Pancreas (tissue), 10 donors: ENCODE results near the gene TXNDC11. TPM values are rescaled to one million over a fixed set of nuclear protein-coding genes. Genes with fewer than 3 reads are reported as not detected.

Experiments used
- ATAC-seq, 4 donors: fragments of 200-7000 bp; cut with Tn5 transposase; one replicate each; pipeline versions ENCODE4 v1.8.0 to v1.9.1; 2020; ENCODE audit warnings: mild to moderate bottlenecking in 4 of 4, moderate library complexity in 4 of 4
- DNase-seq, 6 donors: peaks; one replicate each; pipeline ENCODE4 v3.0.0-alpha.2; 2020
- FAIRE-seq: peaks from 2 replicates; lab custom pipeline; 2012; peaks lifted over from hg19 to GRCh38; lab: Jason Lieb, UNC
- H3K27ac ChIP-seq, 4 donors: fragments of 200-600 bp; sonication (generic); 1 replicate in 3 of 4; 2 replicates in 1 of 4; pipeline versions ENCODE4 v1.5.0 to v1.8.0; 2020
- H3K27me3 ChIP-seq, 4 donors: fragments of 200-600 bp; one replicate each; pipeline ENCODE4 v1.8.0; 2021
- H3K36me3 ChIP-seq, 3 donors: fragments of 200-600 bp; sonication (generic) in 1 of 3; one replicate each; pipeline versions ENCODE4 v1.5.0 to v1.8.0; 2020 to 2021
- H3K4me1 ChIP-seq, 3 donors: fragments of 200-600 bp; one replicate each; pipeline ENCODE4 v1.8.0; 2021
- H3K4me3 ChIP-seq, 4 donors: fragments of 200-600 bp; sonication (generic) in 2 of 4; one replicate each; pipeline versions ENCODE4 v1.5.0 to v1.8.0; 2020 to 2021
- H3K9me3 ChIP-seq, 4 donors: fragments of 200-600 bp; one replicate each; pipeline ENCODE4 v1.8.0; 2021
- CTCF ChIP-seq, 4 donors: fragments of 200-600 bp; sonication (generic) in 3 of 4; IDR thresholded peaks; one replicate each; pipeline versions ENCODE4 v1.5.0 to v1.8.0; 2021; ENCODE audit warnings: antibody characterized with exemption in 4 of 4
- WGBS, 2 donors: extraction: QIAGEN DNeasy Blood & Tissue Kit; methylation state at CpG; one replicate each; pipeline ENCODE4 v1.1.7; 2013; 5-methylcytosine and 5-hydroxymethylcytosine counted together
- intact Hi-C, 3 donors: fragments of 100-400 bp; cut with DNase I; formaldehyde crosslinking; loops; one replicate each; pipeline versions ENCODE4 v1.11.1 to v1.14.2; 2022
- polyA plus RNA-seq, 2 donors: library from polyadenylated mRNA; stranded (reverse); fragments of 200-250 nt; gene quantifications; one replicate each; pipeline ENCODE4 v1.2.3, GENCODE V29; 2013
- total RNA-seq, 6 donors: library from RNA; stranded (reverse); fragmentation: NEBNext Ultra II Directional in 4 of 6; extraction: Animal tissue kit (Norgen Biotek cat#: 25700) in 4 of 6; gene quantifications; one replicate each; pipeline versions ENCODE4 v1.2.1 to v1.2.4, GENCODE V29; 2021 to 2023
- donor health status: healthy with polysubstance abuse.
- donor health status: DM: no; HTN: no; CAD: no; lungs with moderate emphysema.
- donor health status: DM: no; HTN: no; CAD: no.
- donor health status: control.
- donor health status: control.
- donor health status: Bipolar disorder and iron deficiency.
- donor health status: DM: yes; HTN: yes; CAD: no.
- donor health status: DM: no; HTN: no; CAD: no.
- donor health status: DM: no; HTN: no; CAD: no.
- donor health status: DM: yes; HTN: yes; CAD: no.

Gene TXNDC11
- total and polyA plus RNA-seq, 8 donors, result 28.1 to 80.8 (median 37.1) TPM

GRCh38 chr16:11734653-11735043, 8.0 kb downstream of the TXNDC11 start:
- TF ChIP-seq CTCF (IDR thresholded peaks at IDR 0.05), result no peak
- peaks cover 62 to 74% (median 71%) of the 10 kb centered on the region in 3 donors for H3K4me1 ChIP-seq
- DNase-seq (no peak), FAIRE-seq (no peak), ATAC-seq (peak in 2 of 4 donors; percentile 12 to 22)
- no peaks in the 10 kb centered on the region for H3K9me3 ChIP-seq
- no peaks in the 10 kb centered on the region for H3K27me3 ChIP-seq
- H3K36me3 ChIP-seq, result peaks cover 3 to 21% (median 10%) of the 10 kb centered on the region in 3 donors
- intact Hi-C loops, result loop anchor here in 2 of 3 donors (10.0 kb wide), 1 partner anchor 60 kb away; the partner anchor contains the start of gene ZC3H7A (in 2 of the 2)
- WGBS, 2 donors, result 12 to 14% methylated on average over 6 of the region's 6 CpGs
- peak overlapping the region in 2 of 4 donors; percentile 35 to 58 for H3K27ac ChIP-seq
- no peak overlapping the region for H3K4me3 ChIP-seq

GRCh38 chr16:11734025-11734652, 8.5 kb downstream of the TXNDC11 start:
- 7 to 11% methylated on average over 3 of the region's 3 CpGs for WGBS, 2 donors
- TF ChIP-seq CTCF (IDR thresholded peaks at IDR 0.05), result no peak
- FAIRE-seq (no peak), DNase-seq (peak in 1 of 6 donors; percentile 33), ATAC-seq (peak in 3 of 4 donors; percentile 28 to 51 (median 42))
- Histone ChIP-seq H3K27me3 (no peaks in the 10 kb centered on the region), H3K36me3 (peaks cover 3 to 25% (median 11%) of the 10 kb centered on the region in 3 donors), H3K27ac (peak overlapping the region in 2 of 4 donors; percentile 30 to 58), H3K4me1 (peaks cover 57 to 69% (median 66%) of the 10 kb centered on the region in 3 donors), H3K4me3 (no peak overlapping the region), H3K9me3 (no peaks in the 10 kb centered on the region)
- intact Hi-C loops, result loop anchor here in 2 of 3 donors (10.0 kb wide), 1 partner anchor 61 kb away; the partner anchor contains the start of gene ZC3H7A (in 2 of the 2)

GRCh38 chr16:11731222-11731621, 11.4 kb downstream of the TXNDC11 start:
- ATAC-seq (no peak), FAIRE-seq (no peak), DNase-seq (no peak)
- intact Hi-C loops, result loop anchor here in 2 of 3 donors (10.0 kb wide), 1 partner anchor 64 kb away; the partner anchor contains the start of gene ZC3H7A (in 2 of the 2)
- peak overlapping the region in 2 of 4 donors; percentile 15 to 31 for H3K27ac ChIP-seq
- H3K9me3 ChIP-seq, result no peaks in the 10 kb centered on the region
- H3K36me3 ChIP-seq, result peaks cover 3 to 30% (median 11%) of the 10 kb centered on the region in 3 donors
- no peak overlapping the region for H3K4me3 ChIP-seq
- peaks cover 42 to 57% (median 48%) of the 10 kb centered on the region in 3 donors for H3K4me1 ChIP-seq
- no peaks in the 10 kb centered on the region for H3K27me3 ChIP-seq
- 45 to 46% methylated on average over 3 of the region's 3 CpGs for WGBS, 2 donors
- TF ChIP-seq CTCF (IDR thresholded peaks at IDR 0.05), result no peak

- peaks cover 3 to 30% (median 11%) of the 10 kb centered on the region in 3 donors for H3K36me3 ChIP-seq
These were observed 12.9 kb downstream of the TXNDC11 start for GRCh38 chr16:11729787-11730186.

More at GRCh38 chr16:11729787-11730186, 12.9 kb downstream of the TXNDC11 start:
- ATAC-seq, result no peak
- H3K4me3 ChIP-seq, result no peak overlapping the region
- DNase-seq, result peak in 1 of 6 donors; percentile 7
- no peak for TF ChIP-seq CTCF (IDR thresholded peaks at IDR 0.05)
- WGBS, 2 donors, result 96 to 97% methylated on average over 3 of the region's 3 CpGs
- no peak for FAIRE-seq
- intact Hi-C loops, result loop anchor here in 2 of 3 donors (10.0 kb wide), 1 partner anchor 65 kb away; the partner anchor contains the start of gene ZC3H7A (in 2 of the 2)
- H3K27ac ChIP-seq, result no peak overlapping the region
- H3K9me3 ChIP-seq, result no peaks in the 10 kb centered on the region
- H3K27me3 ChIP-seq, result no peaks in the 10 kb centered on the region
- peaks cover 44 to 57% (median 49%) of the 10 kb centered on the region in 3 donors for H3K4me1 ChIP-seq
